HPDE6-E6E7 (cell line): ENCODE measurements around the gene AMPH.
"Not testable (repeated sequence)": the region's sequence is repeated elsewhere in the genome, so short reads cannot be mapped to it uniquely, and the experiment has no call there.

Experiments
- DNase-seq: peaks from one replicate; pipeline ENCODE4 v3.0.0; 2011; ENCODE audit warnings: missing footprints; ENCODE audit errors: extremely low spot score

The AMPH gene

GRCh38 chr7:38351601-38352000 is 279.6 kb downstream of the AMPH start:
- DNase-seq: no peak

- not testable (repeated sequence) for DNase-seq
Observed at GRCh38 chr7:38350777-38351176, 280.4 kb downstream of the AMPH start.

GRCh38 chr7:38349869-38350583 is 281.1 kb downstream of the AMPH start:
- not testable (repeated sequence) for DNase-seq

GRCh38 chr7:38349126-38349795 is 281.9 kb downstream of the AMPH start:
- DNase-seq: not testable (repeated sequence)

- DNase-seq: not testable (repeated sequence)
Observed at GRCh38 chr7:38345299-38346172, 285.6 kb downstream of the AMPH start.

- not testable (repeated sequence) for DNase-seq
Observed at GRCh38 chr7:38344741-38345140, 286.4 kb downstream of the AMPH start.

- not testable (repeated sequence) for DNase-seq
Observed at GRCh38 chr7:38342135-38342534, 289.0 kb downstream of the AMPH start.

- DNase-seq: not testable (repeated sequence)
Observed at GRCh38 chr7:38341172-38341705, 289.9 kb downstream of the AMPH start.

- DNase-seq: no peak
Observed at GRCh38 chr7:38339953-38340819, 291.0 kb downstream of the AMPH start.

GRCh38 chr7:38336148-38336515 is 295.0 kb downstream of the AMPH start:
- not testable (repeated sequence) for DNase-seq

GRCh38 chr7:38335492-38336147 is 295.6 kb downstream of the AMPH start:
- DNase-seq: peak; percentile 31

- no peak for DNase-seq
Observed at GRCh38 chr7:38335128-38335491, 296.1 kb downstream of the AMPH start.

- DNase-seq: no peak
Observed at GRCh38 chr7:38334163-38334562, 297.0 kb downstream of the AMPH start.
